Breast epithelium (tissue), 4 donors: ENCODE results near the gene THAP12. TPM values are rescaled to one million over a fixed set of nuclear protein-coding genes. Genes with fewer than 3 reads are reported as not detected.
A peak's percentile ranks its signal among the peaks of the same experiment; 100 is the strongest.

Experiments
- DNase-seq, 2 donors: peaks; one replicate each; pipeline ENCODE4 v3.0.0-alpha.2; 2019; ENCODE audit warnings: low spot score in 2 of 2
- H3K27ac ChIP-seq, 2 donors: fragments of 200-600 bp; sonication (generic) in 1 of 2; one replicate each; pipeline ENCODE4 v1.5.1; 2016 to 2019; ENCODE audit warnings: mild to moderate bottlenecking in 1 of 2
- H3K27me3 ChIP-seq, 2 donors: fragments of 200-600 bp; sonication (generic) in 1 of 2; one replicate each; pipeline versions ENCODE4 v1.5.1 to v1.6.0; 2017 to 2019; ENCODE audit warnings: control low read depth in 1 of 2, mild to moderate bottlenecking in 1 of 2
- H3K36me3 ChIP-seq: fragments of 200-600 bp; one replicate; pipeline ENCODE4 v1.5.1; 2019
- H3K4me1 ChIP-seq, 2 donors: fragments of 200-600 bp; sonication (generic); one replicate each; pipeline ENCODE4 v1.5.1; 2016 to 2019; ENCODE audit warnings: control low read depth in 1 of 2
- H3K4me3 ChIP-seq, 3 donors: fragments of 200-600 bp; sonication (generic); 1 replicate in 2 of 3; 2 replicates in 1 of 3; pipeline ENCODE4 v1.5.1; 2016 to 2019; ENCODE audit warnings: mild to moderate bottlenecking in 3 of 3, moderate library complexity in 2 of 3
- H3K9me3 ChIP-seq, 2 donors: fragments of 200-600 bp; sonication (generic) in 1 of 2; one replicate each; pipeline ENCODE4 v1.5.1; 2016 to 2019; ENCODE audit warnings: control low read depth in 1 of 2
- POLR2A ChIP-seq: fragments of 450-650 bp; IDR thresholded peaks from one replicate; pipeline ENCODE4 v1.6.1; 2016; ENCODE audit warnings: antibody characterized with exemption, mild to moderate bottlenecking, moderate library complexity
- POLR2AphosphoS5 ChIP-seq, 3 donors: sonication (generic); formaldehyde crosslinking; IDR thresholded peaks; one replicate each; pipeline ENCODE4 v1.6.1; 2017; ENCODE audit warnings: antibody characterized with exemption in 3 of 3
- intact Hi-C: fragments of 100-400 bp; cut with DNase I; formaldehyde crosslinking; loops from one replicate; pipeline ENCODE4 v1.15.1; 2023; ENCODE audit warnings: low total_unique reads
- total RNA-seq, 3 donors: library from RNA; depleted of rRNA; stranded (reverse); fragments of >200 nt; gene quantifications; one replicate each; pipeline ENCODE4 v1.1.0, GENCODE V29; 2016
- TF ChIP-seq, protein P1 (sequence below), 3 donors: fragments of 450-650 bp; IDR thresholded peaks; one replicate each; pipeline ENCODE4 v1.5.1; 2016 to 2017; ENCODE audit warnings: antibody characterized with exemption in 3 of 3, mild to moderate bottlenecking in 3 of 3, moderate library complexity in 3 of 3

Gene THAP12
- total RNA-seq, 3 donors from 2014 or later, result 42.3 to 49.9 (median 49.5) TPM

DNA sequence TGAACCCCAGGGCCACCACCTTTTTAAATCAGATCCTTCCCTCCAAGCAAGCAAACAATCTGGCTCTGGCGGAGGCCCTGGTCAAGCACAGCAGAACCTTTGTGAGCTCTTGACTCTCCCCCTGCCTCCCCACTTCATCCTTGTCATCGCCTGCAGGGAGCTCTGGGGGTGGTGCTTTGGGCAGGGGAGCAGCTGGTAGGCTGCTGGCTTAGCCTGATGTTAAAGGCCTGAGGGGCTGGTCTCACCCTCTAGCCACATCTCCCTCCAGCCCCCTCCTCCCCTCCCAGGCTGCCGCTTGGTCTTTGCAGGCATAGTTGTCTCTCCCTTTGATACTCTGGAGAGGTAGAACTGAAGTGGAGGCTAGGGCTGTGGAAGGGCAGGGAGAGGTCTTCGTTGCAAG, 50.9 kb downstream of the THAP12 start:
- DNase-seq, result no peak
- peaks cover 4 to 8% of the 10 kb centered on the region in 2 donors for H3K9me3 ChIP-seq
- no peak overlapping the region for H3K27ac ChIP-seq
- intact Hi-C loops, result no loop called here
- no peaks in the 10 kb centered on the region for H3K27me3 ChIP-seq
- no peaks in the 10 kb centered on the region for H3K36me3 ChIP-seq
- H3K4me3 ChIP-seq, result no peak overlapping the region
- TF ChIP-seq POLR2AphosphoS5 (IDR thresholded peaks at IDR 0.05) (no peak), POLR2A (no peak)
- TF ChIP-seq, protein P1, sequence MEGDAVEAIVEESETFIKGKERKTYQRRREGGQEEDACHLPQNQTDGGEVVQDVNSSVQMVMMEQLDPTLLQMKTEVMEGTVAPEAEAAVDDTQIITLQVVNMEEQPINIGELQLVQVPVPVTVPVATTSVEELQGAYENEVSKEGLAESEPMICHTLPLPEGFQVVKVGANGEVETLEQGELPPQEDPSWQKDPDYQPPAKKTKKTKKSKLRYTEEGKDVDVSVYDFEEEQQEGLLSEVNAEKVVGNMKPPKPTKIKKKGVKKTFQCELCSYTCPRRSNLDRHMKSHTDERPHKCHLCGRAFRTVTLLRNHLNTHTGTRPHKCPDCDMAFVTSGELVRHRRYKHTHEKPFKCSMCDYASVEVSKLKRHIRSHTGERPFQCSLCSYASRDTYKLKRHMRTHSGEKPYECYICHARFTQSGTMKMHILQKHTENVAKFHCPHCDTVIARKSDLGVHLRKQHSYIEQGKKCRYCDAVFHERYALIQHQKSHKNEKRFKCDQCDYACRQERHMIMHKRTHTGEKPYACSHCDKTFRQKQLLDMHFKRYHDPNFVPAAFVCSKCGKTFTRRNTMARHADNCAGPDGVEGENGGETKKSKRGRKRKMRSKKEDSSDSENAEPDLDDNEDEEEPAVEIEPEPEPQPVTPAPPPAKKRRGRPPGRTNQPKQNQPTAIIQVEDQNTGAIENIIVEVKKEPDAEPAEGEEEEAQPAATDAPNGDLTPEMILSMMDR (IDR thresholded peaks at IDR 0.05), result no peak
- H3K4me1 ChIP-seq, result no peaks in the 10 kb centered on the region

DNA sequence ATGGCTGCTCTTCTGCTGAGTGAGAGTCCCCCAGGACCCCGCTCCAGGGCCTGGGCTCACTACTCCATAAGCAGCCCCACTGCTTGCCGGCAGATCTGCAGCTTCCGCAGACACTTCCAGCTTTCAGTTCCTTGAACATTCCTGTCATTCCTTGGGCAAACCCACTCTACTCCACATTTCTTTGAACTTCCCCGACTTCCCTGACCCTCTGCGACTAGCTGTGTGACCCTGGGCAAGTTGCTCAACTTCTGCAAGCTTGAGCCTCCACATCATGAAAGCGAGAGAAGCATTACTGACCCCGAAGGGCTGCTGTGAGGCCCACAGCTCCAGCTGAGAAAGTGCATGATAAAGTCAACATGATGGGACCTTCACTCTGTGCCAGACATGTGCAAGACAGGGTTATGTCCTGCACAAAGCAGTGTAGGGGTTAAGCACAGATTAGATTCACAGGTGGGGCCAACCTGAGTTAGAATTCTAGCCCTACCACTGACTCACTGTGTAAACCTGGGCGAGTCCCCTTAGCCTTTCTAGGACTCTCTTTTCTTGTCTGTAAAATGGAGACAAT, 51.8 kb downstream of the THAP12 start:
- no peaks in the 10 kb centered on the region for H3K4me1 ChIP-seq
- intact Hi-C loops, result no loop called here
- H3K4me3 ChIP-seq, result no peak overlapping the region
- H3K27ac ChIP-seq, result no peak overlapping the region
- no peaks in the 10 kb centered on the region for H3K36me3 ChIP-seq
- no peak for DNase-seq
- TF ChIP-seq POLR2A (no peak), POLR2AphosphoS5 (IDR thresholded peaks at IDR 0.05) (peak in 1 of 3 donors; percentile 39)
- no peaks in the 10 kb centered on the region for H3K27me3 ChIP-seq
- H3K9me3 ChIP-seq, result no peaks in the 10 kb centered on the region

DNA sequence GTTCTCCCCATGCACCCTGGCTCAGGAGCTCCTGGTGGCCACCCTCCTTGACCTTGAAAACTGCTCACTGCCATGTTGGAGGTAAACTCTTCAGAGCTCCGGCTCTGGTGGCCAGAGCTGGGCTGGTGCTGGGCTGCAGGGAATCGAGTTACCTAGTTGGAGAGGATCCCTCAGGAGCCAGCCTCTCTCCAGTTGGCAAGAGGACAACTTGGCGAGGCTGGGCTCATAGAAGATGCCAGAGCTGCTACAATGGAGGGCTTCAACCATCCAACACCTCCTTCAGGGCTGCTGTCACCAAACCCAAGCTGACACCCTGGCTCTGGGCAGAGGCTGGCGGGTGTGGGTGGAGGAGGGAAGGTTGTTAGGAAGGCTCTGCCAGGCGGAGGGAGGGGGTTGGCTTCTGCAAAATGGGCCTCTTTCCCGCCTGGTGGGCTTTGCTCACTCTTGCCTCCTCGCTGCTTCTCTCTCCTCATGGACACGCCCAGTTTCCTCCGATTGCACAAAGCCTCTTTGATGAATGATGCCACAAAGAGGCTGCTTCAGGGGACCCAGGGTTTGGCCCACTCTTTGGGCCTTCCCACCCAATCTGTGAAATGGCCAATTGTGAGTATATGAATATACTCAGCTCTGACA, 53.1 kb downstream of the THAP12 start:
- Histone ChIP-seq H3K4me3 (no peak overlapping the region), H3K4me1 (no peaks in the 10 kb centered on the region), H3K36me3 (no peaks in the 10 kb centered on the region), H3K9me3 (no peaks in the 10 kb centered on the region), H3K27ac (no peak overlapping the region), H3K27me3 (no peaks in the 10 kb centered on the region)
- DNase-seq, result no peak
- intact Hi-C loops, result no loop called here
- no peak for TF ChIP-seq POLR2AphosphoS5 (IDR thresholded peaks at IDR 0.05)
- no peak for TF ChIP-seq POLR2A
- TF ChIP-seq, protein P1 (IDR thresholded peaks at IDR 0.05), result no peak

DNA sequence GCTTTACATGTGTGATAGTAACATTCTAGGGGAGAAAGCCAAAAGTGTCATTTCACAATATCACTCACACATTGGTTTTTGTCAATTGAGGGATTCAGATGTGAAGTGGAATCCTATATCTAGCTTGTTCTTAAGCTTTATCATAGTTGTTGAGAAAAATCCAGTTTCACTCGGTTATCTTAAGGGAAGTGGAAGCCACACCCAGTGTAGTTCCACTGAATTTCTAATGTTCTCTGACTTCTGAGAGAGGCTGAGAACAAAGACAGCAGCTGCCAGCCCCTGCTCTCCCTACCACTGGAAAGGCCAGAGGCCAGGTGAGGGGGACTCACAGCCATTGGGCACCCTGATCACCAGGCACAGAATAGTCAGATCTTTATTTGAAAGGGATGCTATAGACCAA, 53.7 kb downstream of the THAP12 start:
- no peak overlapping the region for H3K27ac ChIP-seq
- H3K36me3 ChIP-seq, result no peaks in the 10 kb centered on the region
- no peaks in the 10 kb centered on the region for H3K9me3 ChIP-seq
- no peaks in the 10 kb centered on the region for H3K4me1 ChIP-seq
- TF ChIP-seq, protein P1 (IDR thresholded peaks at IDR 0.05), result no peak
- TF ChIP-seq POLR2AphosphoS5 (IDR thresholded peaks at IDR 0.05) (no peak), POLR2A (no peak)
- no peak overlapping the region for H3K4me3 ChIP-seq
- DNase-seq, result no peak
- H3K27me3 ChIP-seq, result peaks cover 0 to 3% of the 10 kb centered on the region in 2 donors
- intact Hi-C loops, result no loop called here

DNA sequence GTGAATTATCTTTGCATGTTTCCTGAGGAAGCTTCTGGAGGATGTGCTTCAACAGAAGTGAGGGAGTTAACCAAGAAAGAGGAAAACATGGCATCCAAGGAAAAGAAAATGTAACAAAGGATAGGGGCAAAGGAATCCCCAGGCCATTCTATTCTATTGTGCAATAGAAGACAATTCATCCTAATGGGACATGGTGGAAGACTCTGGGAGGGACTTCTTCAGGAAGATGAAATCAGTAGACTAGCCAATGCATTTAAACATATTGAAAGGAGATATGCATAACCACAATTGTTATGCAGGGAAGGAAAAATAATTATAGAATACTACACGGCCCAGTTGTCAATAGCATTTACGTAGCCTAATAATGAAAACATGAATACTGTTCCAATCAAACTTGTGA, 55.7 kb downstream of the THAP12 start:
- H3K9me3 ChIP-seq, result no peaks in the 10 kb centered on the region
- H3K36me3 ChIP-seq, result no peaks in the 10 kb centered on the region
- DNase-seq, result no peak
- TF ChIP-seq, protein P1 (IDR thresholded peaks at IDR 0.05), result no peak
- TF ChIP-seq POLR2AphosphoS5 (IDR thresholded peaks at IDR 0.05) (no peak), POLR2A (no peak)
- no peak overlapping the region for H3K4me3 ChIP-seq
- no peak overlapping the region for H3K27ac ChIP-seq
- peaks cover 5 to 21% of the 10 kb centered on the region in 2 donors for H3K27me3 ChIP-seq
- H3K4me1 ChIP-seq, result no peaks in the 10 kb centered on the region
- intact Hi-C loops, result no loop called here
